ENCODE data around the gene PRX.
A peak's percentile ranks its signal among the peaks of the same experiment; 100 is the strongest.
"Not testable (repeated sequence)": the region's sequence is repeated elsewhere in the genome, so short reads cannot be mapped to it uniquely, and the experiment has no call there.

PRX gene

DNA sequence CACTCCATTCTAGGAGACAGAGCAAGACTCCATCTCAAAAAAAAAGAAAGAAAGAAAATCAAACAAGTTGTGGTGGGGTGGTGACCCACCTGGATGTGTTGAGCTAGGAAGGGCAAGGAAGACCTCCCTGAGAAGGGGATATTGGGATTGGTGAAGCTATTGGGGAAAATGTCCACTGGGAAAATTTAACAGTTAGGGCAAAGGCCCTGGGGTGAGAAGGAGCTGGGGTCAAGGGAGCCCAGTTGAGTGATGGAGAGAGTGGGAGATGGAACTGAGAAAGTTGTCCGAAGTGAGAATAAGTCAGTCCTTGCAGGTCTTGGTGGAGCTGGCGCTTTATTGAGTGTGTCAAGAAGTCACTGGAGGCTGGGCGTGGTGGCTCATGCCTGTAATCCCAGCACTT lies 25.1 kb upstream of the PRX start:
- DNase-seq, result no peak

DNA sequence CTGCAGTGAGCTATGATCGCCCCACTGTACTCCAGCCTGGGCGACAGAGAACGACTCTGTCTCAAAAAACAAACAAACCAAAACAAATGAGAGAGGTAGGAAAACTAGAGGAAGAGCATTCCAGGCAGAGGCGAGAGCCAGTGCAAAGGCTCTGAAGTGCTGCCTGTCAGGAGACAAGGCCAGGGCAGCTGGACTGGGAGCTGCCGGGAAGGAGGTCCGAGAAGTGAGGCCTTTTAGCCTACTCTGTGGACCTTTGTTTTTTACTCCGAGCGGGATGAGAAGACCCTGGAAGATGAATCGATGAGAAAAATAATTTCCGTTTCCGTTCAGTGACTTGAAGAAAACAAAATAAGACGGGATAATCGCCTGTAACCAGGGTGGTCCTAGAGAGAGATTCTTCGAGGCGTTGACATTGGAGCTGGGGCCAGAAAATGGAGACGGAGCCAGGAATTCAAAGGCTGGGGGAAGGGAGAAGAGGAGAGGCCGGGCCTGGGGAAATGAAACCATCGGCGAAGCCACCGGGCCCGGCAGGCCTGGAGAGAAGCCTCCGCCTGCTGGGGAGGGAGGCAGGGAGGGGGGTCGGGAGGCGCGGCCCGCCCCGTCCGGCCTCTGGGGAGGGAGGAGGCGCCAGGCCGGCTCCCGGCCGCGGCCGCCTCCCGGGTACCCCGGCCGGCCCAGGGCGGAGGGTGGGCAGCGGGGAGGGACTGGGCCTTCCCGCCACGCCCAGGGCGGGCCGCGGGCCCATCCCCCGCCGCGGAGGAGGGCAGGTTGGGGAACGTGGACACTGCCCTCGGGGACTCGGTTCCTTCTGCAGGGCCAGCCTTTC lies 20.4 kb upstream of the PRX start:
- DNase-seq, result peak; percentile 58 to 89

DNA sequence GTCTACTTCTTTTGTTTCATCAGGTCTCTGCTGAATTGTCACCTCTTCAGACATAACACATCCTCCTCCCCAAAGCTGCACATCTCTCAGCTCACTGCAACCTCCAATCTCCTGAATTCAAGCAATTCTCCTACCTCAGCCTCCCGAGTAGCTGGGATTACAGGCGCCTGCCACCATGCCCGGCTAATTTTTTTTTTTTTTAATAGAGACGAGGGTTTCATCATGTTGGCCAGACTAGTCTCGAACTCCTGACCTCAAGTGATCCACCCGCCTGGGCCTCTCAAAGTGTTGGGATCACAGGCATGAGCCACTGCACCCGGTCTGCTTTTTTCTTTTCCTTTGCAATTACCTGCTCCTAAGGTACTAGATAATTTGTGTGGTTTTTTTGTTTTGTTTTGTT lies 19.6 kb upstream of the PRX start:
- DNase-seq, result not testable (repeated sequence)

DNA sequence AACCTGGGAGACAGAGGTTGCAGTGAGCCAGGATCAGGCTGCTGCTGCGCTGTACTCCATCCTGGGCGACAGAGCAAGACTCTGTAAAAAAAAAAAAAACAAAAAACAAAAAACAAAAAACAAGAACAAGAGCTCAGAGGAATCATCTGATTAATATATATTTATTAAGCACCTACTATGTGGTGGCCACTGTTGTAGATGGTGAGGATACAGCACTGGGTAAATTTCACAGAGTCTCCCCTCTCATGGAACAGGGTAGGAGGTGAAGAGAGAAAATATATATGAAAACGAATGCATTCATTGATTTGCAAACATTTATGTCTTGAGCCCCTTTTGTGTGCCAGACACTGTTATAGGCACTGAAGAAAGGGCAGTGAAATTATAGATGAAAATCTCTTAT lies 18.5 kb upstream of the PRX start:
- DNase-seq, result no peak

DNA sequence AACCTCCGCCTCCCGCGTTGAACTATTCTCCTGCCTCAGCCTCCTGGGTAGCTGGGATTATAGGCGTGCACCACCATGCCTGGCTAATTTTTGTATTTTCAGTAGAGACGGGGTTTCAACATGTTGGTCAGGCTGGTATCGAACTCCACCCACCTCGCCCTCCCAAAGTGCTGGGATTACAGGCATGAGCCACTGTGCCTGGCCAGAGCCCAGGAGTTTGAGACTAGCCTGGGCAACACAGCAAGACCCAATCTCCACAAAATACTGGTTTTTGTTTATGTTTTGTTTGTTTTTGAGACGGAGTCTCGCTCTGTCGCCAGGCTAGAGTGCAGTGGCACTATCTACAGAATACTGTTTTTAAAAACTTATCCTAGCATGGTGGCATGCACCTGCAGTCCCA lies 17.1 kb upstream of the PRX start:
- DNase-seq, result not testable (repeated sequence)

DNA sequence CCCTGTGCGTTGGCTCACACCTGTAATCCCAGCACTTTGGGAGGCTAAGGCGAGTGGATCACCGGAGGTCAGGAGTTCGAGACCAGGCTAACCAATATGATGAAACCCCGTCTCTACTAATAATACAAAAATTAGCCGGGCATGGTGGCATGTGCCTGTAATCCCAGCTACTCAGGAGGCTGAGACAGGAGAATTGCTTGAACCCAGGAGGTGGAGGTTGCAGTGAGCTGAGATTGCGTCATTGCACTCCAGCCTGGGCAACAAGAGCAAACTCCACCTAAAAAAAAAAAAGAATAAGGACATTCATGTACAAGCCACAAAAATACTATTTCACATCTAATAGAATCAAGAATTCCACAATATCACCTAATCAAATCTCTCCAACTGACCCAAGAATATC lies 15.0 kb upstream of the PRX start:
- not testable (repeated sequence) for DNase-seq

DNA sequence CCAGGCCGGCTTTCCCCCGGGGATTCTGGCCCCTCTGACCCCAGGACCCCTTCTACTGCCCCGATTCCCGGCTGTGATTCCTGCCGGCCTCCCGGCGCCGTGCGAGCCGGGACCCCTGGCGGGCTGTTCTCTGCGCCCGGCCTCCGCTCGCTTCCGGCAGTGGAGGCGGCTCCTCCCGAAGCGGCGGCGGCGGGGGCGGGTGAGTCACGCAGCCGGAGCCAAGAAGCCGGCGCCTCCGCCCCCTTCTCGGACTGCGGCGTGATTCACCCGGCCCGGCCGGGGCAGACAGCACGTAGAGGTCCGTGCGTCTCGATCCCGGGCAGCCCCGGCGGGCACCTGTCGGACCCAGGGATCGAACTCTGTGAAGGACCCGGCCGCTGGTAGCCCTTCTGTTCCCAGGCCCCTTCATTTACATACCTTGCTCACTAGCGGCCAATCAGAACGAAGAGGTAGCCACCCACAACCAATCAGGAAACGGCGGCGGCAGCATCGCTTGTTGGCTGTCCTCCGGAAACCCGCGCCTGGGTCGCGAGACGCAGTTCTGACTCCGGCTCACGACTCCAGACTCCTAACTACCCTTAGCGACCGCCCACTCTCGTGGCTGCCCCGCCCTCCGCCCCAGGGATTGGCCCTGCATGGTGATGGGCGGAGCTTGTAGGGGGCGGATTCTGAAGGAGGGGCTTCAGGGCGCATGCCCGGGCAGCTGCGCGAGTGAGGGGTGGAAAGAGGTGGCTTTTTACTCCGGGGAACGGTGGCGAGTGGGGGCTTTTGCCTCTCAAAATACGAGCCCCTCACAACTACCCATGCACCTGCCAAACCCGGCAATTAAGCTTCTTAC lies 12.5 kb upstream of the PRX start, which contains the start of gene SERTAD1:
Gene SERTAD1 (minus strand): TSS at position 543 of the 838 bp plus-strand sequence. CDS start 2,446 bp downstream, outside the sequence.
- DNase-seq, result peak; percentile 99 to 100

DNA sequence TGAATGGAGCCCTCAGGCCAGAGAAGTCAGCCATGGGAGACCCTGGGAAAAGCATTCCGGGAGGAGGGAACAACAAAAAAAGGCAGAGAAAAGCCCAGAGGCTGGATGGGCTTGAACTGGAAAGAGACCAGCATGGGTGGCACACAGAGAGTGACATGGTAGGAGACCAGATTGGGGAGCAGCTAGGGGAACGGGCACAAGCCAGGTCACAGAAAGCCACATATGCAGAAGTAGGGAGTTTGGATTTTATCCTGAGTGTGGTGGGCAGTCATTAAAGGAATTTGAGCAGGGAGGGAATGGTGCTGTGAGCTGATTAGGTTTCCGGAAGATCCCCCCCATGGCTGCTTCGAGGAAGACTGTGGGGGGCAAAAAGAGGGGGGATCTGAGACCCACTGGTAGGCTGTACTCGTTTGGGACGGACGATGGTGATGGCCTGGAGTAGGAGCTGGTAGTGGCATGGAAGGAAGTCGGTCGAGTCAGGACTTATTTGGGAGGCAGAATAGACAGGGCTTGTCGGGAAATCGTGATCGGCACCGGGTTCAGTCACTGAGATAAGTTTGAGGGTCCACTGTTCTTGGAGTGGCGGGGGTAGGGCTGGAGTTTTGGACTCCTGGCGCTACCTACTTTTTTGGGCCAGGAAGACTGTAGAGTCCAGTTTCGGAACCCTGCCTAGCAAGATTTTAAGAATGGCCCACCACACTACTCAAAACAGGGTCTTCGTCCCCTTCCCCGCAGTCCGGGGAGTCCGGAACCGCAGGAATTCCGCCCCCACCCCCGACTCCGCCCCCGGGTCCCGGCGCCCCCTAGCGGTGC lies 11.7 kb upstream of the PRX start:
- DNase-seq, result no peak

DNA sequence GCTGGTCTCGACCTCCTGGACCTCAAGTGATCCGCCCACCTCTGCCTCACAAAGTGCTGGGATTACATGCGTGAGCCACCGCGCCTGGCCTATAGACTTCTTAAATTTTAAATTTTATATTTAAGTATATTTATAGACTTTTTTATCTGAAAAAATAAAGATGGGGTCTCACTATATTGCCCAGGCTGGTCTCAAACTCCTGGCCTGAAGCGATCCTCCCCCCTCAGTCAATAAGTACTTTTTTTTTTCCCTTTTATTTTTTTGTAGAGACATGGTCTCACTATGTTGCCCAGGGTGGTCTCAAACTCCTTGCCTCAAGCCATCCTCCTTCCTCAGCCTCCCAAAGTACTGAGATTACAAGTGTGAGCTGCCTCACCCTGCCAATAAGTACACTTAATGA lies 10.8 kb upstream of the PRX start:
- DNase-seq, result no peak

DNA sequence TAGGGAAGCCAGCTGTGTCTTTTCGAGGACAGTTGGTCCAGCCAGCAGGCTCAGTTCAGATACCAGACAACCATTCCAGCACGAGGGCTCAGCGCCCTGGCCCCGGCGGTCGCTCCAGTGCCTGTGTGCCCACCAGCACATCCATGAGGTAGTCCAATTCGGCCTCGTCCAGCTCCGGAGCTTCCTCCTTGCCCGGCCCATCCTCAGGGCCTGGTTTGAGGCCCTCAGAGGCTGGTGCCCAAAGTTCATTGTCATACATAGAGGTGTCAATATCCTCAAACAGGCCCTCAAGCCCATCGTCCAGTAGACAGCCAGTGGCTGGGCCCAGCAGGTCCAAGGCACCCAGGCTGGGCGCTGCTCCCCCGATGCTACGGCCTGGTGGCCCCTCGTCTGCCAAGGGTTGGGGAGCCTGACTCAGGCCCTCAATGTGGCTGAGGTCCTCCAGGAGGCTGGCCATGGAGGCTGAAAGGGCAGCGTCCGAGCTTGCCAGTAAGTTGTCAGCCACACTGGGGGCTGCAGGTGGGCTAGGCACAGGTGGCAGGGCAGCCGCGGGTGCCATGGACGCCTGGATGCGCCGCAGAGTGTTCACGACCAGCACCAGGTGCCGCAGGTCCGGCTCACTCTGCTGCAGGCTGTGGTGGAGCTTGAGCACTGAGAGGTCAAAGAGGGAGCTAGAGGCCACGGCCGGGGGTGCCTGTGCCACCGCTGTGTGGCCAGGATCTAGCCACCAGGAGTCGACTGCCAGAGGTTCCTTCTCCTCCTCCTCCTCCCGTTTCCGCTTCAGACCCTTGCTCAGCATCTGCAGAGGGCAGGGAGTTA lies 9.8 kb upstream of the PRX start:
- no peak for DNase-seq

DNA sequence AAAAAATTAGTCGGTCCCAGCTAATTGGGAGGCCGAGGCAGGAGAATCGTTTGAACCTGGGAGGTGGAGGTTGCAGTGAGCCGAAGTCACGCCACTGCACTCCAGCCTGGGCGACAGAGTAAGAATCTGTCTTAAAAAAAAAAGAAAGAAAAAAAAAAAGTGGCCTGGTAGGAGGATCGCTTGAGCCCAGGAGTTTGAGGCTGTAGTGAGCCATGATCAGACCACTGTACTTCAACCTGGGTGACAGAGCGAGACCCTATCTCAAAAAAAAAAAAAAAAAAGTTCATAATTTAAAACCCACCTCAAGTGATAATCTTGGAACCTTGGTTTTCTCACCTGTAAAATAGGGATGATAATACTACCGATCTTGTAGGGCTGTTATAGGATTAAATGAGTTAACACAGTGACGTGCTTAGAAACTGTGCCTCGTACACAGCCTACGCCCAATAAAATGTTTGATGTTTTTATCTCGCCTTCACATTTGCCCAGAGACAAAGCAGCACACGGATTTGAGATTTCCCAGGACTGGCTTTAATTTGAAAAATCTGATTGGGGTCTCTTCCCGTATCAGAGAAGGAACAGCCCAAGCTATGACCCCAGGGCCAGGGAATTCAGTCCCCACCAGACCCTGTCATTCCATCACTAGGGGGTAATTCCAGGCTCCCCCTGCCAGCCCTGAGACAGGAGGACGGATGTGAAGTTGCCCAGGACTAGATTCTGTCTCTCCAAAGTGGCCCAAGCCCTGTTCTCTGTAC lies 9.0 kb upstream of the PRX start:
- DNase-seq, result no peak

DNA sequence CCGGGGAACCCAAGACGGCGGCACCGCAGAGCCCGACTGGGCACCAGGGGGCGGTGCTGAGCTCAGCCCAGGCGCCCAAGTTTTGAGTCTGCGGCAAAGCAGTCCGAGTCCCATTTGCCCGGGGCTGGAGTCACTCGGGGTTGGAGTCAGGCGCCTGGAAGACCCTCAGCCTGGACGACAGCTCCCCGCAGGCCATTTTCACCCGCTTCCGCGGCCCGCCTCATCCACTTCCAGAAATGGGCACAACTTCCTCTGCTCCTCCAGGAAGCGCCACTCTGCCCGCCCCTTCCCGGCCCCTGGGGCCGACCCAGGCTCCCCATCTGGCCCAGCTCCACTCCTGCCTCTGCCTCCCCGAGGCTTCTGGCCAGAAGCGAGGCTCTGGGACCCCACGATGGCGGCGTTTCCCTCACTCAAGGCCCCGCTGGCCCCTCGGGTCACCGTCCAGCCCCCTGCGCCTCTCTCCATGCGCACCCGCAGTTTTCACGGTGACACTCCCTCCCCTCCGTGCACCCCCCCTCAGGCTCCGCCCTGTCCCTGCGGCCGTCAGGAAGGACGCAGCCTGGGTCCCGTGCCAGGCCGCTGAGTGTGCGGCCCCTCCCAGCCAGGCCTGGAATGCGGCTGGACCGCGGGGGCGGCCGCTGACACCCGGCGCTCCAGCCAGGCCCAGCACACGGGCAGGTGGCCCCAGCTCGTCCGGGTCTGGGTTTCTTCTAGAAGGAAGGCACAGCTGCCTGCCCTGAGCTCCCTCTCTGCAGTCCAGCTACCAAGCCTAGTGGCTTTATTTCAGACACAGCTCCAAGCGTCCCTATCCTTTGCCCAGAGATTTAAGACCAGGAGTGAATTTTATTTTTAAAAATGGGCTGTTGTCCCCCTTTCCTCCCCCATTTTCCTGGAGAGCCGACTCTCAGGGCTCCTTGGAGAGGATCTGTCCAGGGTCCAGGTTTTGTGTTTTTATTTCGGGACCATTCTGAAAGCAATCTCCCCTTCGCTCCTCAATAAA lies 7.9 kb upstream of the PRX start:
- peak; percentile 71 to 95 for DNase-seq

DNA sequence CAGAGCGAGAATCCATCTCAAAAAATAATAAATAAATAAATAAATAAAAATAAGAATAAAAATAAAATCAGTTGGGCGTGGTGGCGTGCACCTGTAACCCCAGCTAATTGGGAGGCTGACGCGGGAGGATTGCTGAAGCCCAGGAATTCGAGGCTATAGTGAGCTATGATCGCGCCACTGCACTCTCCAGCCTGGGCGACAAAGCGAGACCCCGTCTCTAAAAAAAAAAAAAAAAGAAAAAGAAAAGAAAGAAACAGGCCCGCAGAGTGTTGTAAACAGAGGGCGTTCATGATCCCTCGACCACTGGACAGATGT lies 7.2 kb upstream of the PRX start:
- no peak for DNase-seq

DNA sequence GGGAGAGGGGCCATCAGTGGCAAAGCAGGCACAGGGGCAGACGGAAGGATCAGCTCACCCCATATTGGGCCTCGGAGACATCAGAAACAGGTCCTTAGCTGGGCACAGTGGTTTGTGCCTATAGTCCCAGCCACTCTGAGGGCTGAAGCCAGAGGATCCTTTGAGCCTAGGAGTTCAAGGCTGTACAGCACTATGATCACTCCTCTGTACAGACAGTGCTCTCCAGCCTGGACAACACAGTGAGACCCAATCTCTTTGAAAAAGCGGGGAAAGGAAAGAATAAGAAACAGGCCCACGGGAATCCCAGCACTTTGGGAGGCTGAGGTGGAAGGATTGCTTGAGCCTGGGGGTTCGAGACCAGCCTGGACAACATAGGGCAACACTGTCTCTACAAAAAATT lies 6.6 kb upstream of the PRX start:
- no peak for DNase-seq

DNA sequence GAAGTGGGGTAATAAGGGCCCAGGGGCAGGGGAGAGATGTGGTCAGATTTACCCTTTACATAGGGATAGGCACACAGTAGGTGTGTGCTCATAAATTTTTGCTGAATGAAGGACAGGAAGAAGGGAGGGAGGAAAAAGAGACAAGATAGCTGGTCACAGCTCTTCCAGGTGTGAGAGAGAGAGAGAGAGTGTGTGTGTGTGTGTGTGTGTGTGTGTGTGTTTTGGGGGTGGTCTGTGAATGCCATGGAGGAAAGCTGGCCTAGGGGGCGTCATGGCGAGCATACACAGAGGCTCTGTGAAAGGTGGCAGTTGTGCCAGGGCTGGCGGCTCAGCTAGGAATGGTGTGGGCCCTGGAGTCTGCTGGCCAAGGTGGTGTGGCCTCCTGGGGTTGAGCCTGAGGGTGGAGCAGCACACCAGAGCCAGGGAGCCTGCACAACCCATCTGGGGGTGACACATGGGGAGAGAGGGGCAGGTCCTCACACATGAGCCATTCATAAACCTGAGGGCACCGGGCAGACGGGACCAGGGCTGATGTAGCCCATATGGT lies 6.0 kb upstream of the PRX start:
- no peak for DNase-seq

DNA sequence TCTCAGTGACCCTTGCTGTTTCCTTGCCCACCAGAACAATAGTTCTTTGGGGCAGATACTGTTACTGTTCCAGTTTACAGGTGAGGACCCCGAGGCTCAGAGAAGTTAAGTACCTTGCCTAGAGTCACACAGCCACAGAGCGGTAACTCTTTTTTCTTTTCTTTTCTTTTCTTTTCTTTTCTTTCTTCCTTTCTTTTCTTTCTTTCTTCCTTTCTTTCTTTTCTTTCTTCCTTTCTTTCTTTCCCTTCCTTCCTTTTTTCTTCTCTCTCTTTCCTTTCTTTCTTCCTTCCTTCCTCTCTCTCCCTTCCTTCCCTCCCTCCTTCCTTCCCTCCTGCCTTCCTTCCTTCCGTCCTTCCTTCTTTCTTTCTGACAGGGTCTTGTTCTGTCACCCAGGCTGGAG lies 4.9 kb upstream of the PRX start:
- DNase-seq, result no peak

DNA sequence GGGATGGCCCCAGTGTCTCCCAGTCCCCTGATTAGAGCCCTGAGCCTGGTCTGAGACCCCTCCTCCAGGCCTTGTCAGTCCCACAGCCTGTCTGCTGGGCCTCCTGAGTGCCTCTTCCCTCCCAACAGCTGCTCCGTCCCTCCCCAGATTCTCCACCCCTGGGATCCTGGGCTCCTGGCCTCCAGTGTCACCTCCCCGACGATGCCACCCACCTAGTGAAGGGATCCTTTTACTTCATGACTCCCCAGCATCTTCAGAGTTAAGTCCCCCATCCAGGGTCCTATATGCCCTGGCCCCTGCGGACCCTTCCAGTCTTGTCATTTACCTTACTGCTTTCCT lies 4.4 kb upstream of the PRX start:
- DNase-seq, result no peak

DNA sequence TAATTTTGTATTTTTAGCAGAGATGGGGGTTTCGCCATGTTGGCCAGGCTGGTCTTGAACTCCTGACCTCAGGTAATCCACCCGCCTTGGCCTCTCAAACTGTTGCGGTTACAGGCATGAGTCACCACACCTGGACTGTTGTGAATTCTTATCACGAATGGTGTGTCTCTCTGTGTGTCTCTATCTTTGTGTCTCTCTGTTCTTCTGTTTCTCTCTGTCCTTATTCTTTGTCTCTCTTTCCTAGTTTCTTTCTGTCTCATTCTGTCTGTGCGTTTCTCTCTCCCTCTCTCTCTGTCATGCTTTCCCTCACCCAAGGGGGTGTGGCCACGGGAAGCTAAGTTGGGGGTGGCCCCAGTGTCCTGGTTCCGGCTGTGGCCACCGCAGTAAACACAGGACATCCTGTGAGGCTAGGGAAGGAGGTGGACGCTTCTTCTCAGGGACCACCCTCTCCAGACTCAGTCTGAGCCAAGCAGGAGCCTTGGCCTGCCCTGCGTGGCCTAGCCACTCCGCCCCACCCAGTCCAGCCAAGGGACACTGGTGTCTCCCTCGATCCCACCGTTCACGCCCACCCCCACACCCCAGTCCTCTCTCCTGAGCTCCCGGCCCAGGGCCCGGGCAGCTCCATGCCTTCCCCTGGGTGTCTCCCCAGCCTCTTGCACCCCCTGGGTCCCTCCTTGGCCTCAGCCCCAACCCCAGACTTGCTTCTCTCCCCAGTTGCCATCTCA lies 3.9 kb upstream of the PRX start:
- no peak for DNase-seq

DNA sequence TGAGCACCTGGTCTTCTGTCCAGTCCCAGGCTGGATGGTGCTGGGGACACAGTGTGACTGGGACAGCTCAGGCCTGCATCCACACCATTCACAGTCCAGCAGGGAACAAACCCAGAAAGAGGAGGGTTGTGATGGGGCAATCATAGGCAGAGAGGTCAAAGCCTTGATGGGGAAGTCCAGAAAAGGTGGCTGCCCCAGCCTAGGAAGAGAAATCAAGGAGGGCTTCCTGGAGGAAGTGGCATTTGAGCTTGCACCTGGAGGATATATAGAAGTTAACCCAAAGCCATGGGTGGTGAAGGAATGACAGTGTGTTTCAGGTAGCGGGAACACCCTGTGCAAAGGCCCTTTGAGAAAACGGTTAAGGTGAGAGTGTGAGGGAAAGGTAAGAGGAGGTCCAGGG lies 2.6 kb upstream of the PRX start:
- no peak for DNase-seq
